Measurements from ENCODE around the gene ARGLU1.
"Not testable (repeated sequence)": the region's sequence is repeated elsewhere in the genome, so short reads cannot be mapped to it uniquely, and the experiment has no call there.

Gene ARGLU1, protein sequence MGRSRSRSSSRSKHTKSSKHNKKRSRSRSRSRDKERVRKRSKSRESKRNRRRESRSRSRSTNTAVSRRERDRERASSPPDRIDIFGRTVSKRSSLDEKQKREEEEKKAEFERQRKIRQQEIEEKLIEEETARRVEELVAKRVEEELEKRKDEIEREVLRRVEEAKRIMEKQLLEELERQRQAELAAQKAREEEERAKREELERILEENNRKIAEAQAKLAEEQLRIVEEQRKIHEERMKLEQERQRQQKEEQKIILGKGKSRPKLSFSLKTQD

GRCh38 chr13:106567474-106568298 is at the start of gene ARGLU1:
Gene ARGLU1, minus strand, starts transcription at chr13:106568137. Its CDS starts 218 bp downstream, at chr13:106567919.
- no peaks in the 10 kb centered on the region for H3K9me3 Mint-ChIP-seq
- H3K27me3 Mint-ChIP-seq (ENCODE audit: low read depth): no peaks in the 10 kb centered on the region
- H3K4me1 Mint-ChIP-seq (ENCODE audit: low read depth): peaks cover 42% of the 10 kb centered on the region
- H3K27ac Mint-ChIP-seq: peak within 1 kb of the TSS; percentile 91
- peak within 1 kb of the TSS; percentile 93 for H3K4me3 Mint-ChIP-seq
- peaks cover 3% of the 10 kb centered on the region for H3K36me3 Mint-ChIP-seq (ENCODE audit: low read depth)

DNA sequence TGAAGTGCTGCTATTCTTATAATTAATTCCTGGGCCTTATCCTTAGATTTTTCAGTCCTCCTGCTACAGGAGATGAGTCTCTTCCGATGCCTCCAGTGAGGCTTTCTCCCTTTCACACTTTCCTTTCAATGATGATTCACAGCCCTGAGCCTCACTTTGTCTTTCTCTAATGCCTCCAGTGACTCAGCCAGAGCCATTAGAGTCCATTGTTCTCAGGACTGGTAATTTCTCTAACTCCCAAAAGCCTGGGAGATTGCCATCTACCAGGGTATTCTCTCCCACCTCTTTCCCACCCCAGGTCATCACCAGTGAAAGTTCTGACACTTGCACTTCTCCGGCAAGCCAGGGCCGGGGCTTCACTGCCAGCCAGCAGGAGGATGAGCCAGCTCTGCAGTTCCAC is 49.6 kb upstream of the ARGLU1 start:
- no peaks in the 10 kb centered on the region for H3K9me3 Mint-ChIP-seq
- H3K27ac Mint-ChIP-seq: no peak overlapping the region
- H3K4me1 Mint-ChIP-seq (ENCODE audit: low read depth): peaks cover 2% of the 10 kb centered on the region
- peaks cover 17% of the 10 kb centered on the region for H3K27me3 Mint-ChIP-seq (ENCODE audit: low read depth)
- H3K4me3 Mint-ChIP-seq: no peak overlapping the region
- H3K36me3 Mint-ChIP-seq (ENCODE audit: low read depth): no peaks in the 10 kb centered on the region

DNA sequence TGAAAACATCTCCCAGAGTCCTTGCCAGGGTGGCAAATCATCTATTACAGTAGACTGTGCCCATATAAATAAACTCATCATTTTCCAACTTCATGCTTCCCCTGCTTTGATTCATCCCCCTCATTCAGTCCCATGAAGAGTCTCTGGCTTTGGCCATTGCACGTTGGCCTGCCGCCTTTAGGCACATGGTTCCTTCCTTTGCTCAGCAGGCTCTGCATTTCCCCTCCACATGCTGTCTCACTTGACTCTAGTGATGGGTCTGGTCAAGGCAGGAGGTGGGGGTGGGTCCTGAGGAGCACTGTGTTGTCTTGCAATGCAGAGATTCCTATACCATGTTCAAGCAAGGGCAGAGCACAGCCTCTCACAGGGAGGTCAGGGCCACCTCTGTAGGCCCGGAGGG is 48.8 kb upstream of the ARGLU1 start:
- no peak overlapping the region for H3K27ac Mint-ChIP-seq
- peaks cover 11% of the 10 kb centered on the region for H3K27me3 Mint-ChIP-seq (ENCODE audit: low read depth)
- H3K4me3 Mint-ChIP-seq: no peak overlapping the region
- H3K9me3 Mint-ChIP-seq: no peaks in the 10 kb centered on the region
- H3K36me3 Mint-ChIP-seq (ENCODE audit: low read depth): no peaks in the 10 kb centered on the region
- H3K4me1 Mint-ChIP-seq (ENCODE audit: low read depth): peaks cover 2% of the 10 kb centered on the region

DNA sequence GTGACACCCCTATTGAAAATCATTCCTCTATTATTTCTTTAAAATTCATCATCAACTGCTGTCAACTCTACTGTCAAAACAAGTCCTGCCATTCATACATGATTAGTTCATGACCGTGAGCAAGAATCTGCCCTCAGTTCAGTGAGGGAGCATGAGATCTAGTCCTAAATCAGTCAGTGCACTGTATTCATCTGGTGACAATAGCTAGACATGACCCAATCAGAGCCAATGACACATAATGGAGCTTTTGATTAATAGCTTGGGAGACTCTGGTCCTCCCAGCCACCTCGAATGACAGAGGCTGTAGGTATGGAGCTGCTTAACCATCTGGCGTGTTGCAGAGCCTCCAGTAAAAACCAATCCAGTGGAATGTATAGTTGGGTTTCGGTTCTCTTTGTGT is 46.9 kb upstream of the ARGLU1 start:
- Mint-ChIP-seq H3K4me3 (no peak overlapping the region), H3K9me3 (no peaks in the 10 kb centered on the region), H3K4me1 (ENCODE audit: low read depth) (peaks cover 1% of the 10 kb centered on the region), H3K27me3 (ENCODE audit: low read depth) (peaks cover 4% of the 10 kb centered on the region), H3K36me3 (ENCODE audit: low read depth) (no peaks in the 10 kb centered on the region), H3K27ac (no peak overlapping the region)

DNA sequence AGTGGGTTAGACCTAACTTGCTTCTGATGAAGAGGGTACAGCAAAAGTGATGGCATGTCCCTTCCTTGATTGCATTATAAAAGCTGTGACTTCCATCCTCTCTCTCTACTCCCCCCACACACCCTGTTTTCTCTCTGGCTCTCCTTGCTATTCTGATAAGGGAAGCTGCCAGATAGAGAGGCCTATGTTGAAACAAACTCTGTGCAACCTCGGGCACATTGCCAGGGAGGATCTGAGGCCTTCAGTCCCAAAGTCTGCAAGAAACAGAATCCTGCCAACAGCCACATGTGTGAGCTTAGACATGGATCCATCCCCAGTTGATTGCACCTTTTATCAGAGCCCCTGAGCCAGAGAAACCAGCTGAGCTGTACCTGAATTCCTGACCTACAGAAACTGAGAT is 44.8 kb upstream of the ARGLU1 start:
- H3K27ac Mint-ChIP-seq: no peak overlapping the region
- H3K27me3 Mint-ChIP-seq (ENCODE audit: low read depth): peaks cover 4% of the 10 kb centered on the region
- H3K4me1 Mint-ChIP-seq (ENCODE audit: low read depth): no peaks in the 10 kb centered on the region
- no peaks in the 10 kb centered on the region for H3K9me3 Mint-ChIP-seq
- H3K4me3 Mint-ChIP-seq: no peak overlapping the region
- H3K36me3 Mint-ChIP-seq (ENCODE audit: low read depth): no peaks in the 10 kb centered on the region

GRCh38 chr13:106610486-106610885 is 42.5 kb upstream of the ARGLU1 start:
- no peaks in the 10 kb centered on the region for H3K4me1 Mint-ChIP-seq (ENCODE audit: low read depth)
- no peak overlapping the region for H3K27ac Mint-ChIP-seq
- no peak overlapping the region for H3K4me3 Mint-ChIP-seq
- no peaks in the 10 kb centered on the region for H3K36me3 Mint-ChIP-seq (ENCODE audit: low read depth)
- no peaks in the 10 kb centered on the region for H3K9me3 Mint-ChIP-seq
- H3K27me3 Mint-ChIP-seq (ENCODE audit: low read depth): peaks cover 8% of the 10 kb centered on the region

DNA sequence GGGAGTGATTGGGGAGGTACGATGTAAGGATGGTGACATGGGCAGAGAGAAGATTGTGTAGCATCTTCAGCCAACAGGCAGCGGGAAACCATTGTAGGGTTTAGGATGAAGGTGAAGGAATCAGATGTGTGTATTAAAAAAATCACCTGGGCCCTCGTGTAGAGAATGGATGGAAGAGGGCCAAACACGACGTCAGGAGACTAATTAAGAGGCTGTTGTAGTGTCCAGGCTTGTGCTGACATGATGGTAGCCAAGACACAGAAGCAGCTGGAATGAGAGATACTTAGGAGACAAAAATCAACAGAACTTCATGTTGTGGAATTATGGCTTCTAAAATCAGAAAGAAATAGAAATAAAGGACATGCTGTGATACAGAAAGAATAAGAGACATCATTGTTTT is 41.2 kb upstream of the ARGLU1 start:
- Mint-ChIP-seq H3K27ac (no peak overlapping the region), H3K4me1 (ENCODE audit: low read depth) (no peaks in the 10 kb centered on the region), H3K9me3 (no peaks in the 10 kb centered on the region), H3K36me3 (ENCODE audit: low read depth) (peaks cover under 1% of the 10 kb centered on the region), H3K27me3 (ENCODE audit: low read depth) (peaks cover 9% of the 10 kb centered on the region), H3K4me3 (no peak overlapping the region)

GRCh38 chr13:106603546-106603945 is 35.6 kb upstream of the ARGLU1 start:
- no peaks in the 10 kb centered on the region for H3K4me1 Mint-ChIP-seq (ENCODE audit: low read depth)
- peaks cover 4% of the 10 kb centered on the region for H3K9me3 Mint-ChIP-seq
- peaks cover 1% of the 10 kb centered on the region for H3K36me3 Mint-ChIP-seq (ENCODE audit: low read depth)
- no peak overlapping the region for H3K27ac Mint-ChIP-seq
- H3K4me3 Mint-ChIP-seq: no peak overlapping the region
- peaks cover 11% of the 10 kb centered on the region for H3K27me3 Mint-ChIP-seq (ENCODE audit: low read depth)

DNA sequence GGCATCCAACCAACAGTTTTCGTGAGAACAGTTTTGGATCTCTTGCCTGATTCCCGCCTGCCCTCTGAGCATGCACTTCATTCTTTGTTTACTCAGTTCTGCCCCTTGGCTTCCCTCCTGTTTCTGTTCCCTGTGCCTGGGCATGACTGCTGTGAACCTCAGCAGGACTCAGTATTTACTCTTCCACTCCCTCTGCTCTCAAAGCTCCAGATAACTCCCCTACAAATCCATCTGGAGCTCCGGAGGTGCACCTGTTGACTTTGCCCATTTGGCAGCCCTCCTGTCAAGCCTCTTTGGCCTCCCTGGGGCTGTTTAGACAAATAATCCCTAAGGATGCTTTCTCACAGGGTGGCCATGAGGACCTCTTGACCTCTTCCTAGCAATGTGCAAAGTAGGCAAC is 34.2 kb upstream of the ARGLU1 start:
- H3K27me3 Mint-ChIP-seq (ENCODE audit: low read depth): peaks cover 11% of the 10 kb centered on the region
- peaks cover 4% of the 10 kb centered on the region for H3K9me3 Mint-ChIP-seq
- H3K36me3 Mint-ChIP-seq (ENCODE audit: low read depth): peaks cover 1% of the 10 kb centered on the region
- H3K4me1 Mint-ChIP-seq (ENCODE audit: low read depth): no peaks in the 10 kb centered on the region
- H3K27ac Mint-ChIP-seq: no peak overlapping the region
- H3K4me3 Mint-ChIP-seq: no peak overlapping the region

- Mint-ChIP-seq H3K4me1 (ENCODE audit: low read depth) (no peaks in the 10 kb centered on the region), H3K4me3 (no peak overlapping the region), H3K27ac (no peak overlapping the region), H3K27me3 (ENCODE audit: low read depth) (peaks cover 11% of the 10 kb centered on the region), H3K9me3 (peaks cover 4% of the 10 kb centered on the region), H3K36me3 (ENCODE audit: low read depth) (peaks cover 1% of the 10 kb centered on the region)
Observed at GRCh38 chr13:106601489-106601888, 33.6 kb upstream of the ARGLU1 start.

- not testable (repeated sequence) for H3K4me1 Mint-ChIP-seq (ENCODE audit: low read depth); H3K27me3 Mint-ChIP-seq (ENCODE audit: low read depth); H3K27ac Mint-ChIP-seq; H3K36me3 Mint-ChIP-seq (ENCODE audit: low read depth); H3K4me3 Mint-ChIP-seq; H3K9me3 Mint-ChIP-seq
Observed at GRCh38 chr13:106600798-106601135, 32.8 kb upstream of the ARGLU1 start.

GRCh38 chr13:106599875-106600797 is 32.2 kb upstream of the ARGLU1 start:
- peaks cover 1% of the 10 kb centered on the region for H3K36me3 Mint-ChIP-seq (ENCODE audit: low read depth)
- H3K9me3 Mint-ChIP-seq: peaks cover 4% of the 10 kb centered on the region
- H3K4me1 Mint-ChIP-seq (ENCODE audit: low read depth): no peaks in the 10 kb centered on the region
- H3K4me3 Mint-ChIP-seq: no peak overlapping the region
- H3K27ac Mint-ChIP-seq: no peak overlapping the region
- peaks cover 6% of the 10 kb centered on the region for H3K27me3 Mint-ChIP-seq (ENCODE audit: low read depth)

GRCh38 chr13:106597749-106598395 is 29.9 kb upstream of the ARGLU1 start:
- peaks cover 10% of the 10 kb centered on the region for H3K27me3 Mint-ChIP-seq (ENCODE audit: low read depth)
- H3K36me3 Mint-ChIP-seq (ENCODE audit: low read depth): no peaks in the 10 kb centered on the region
- no peaks in the 10 kb centered on the region for H3K9me3 Mint-ChIP-seq

DNA sequence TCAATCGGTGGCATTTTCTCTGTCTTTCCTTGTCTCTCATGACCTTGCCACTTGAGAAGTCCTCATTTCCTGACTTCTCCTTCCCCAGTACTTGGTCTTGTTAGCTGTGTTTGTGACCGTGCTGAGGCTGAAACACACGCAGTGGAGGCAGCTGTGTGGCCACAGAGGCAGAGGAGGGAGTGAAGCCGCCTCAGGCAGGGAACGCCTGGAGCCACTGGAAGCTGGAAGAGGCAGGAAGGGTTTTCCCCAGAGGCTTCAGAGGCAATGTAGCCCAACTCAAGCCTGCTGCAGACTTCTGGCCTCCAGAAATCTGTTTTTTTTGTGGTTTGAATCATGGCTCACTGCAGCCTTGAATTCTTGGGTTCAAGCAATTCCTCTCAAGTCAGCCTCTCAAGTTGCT is 29.2 kb upstream of the ARGLU1 start:
- no peak overlapping the region for H3K4me3 Mint-ChIP-seq
- H3K27ac Mint-ChIP-seq: no peak overlapping the region
- H3K4me1 Mint-ChIP-seq (ENCODE audit: low read depth): no peaks in the 10 kb centered on the region
- no peaks in the 10 kb centered on the region for H3K9me3 Mint-ChIP-seq
- H3K27me3 Mint-ChIP-seq (ENCODE audit: low read depth): peaks cover 7% of the 10 kb centered on the region
- no peaks in the 10 kb centered on the region for H3K36me3 Mint-ChIP-seq (ENCODE audit: low read depth)

More at GRCh38 chr13:106597749-106598395, 29.9 kb upstream of the ARGLU1 start:
- Mint-ChIP-seq H3K27ac (no peak overlapping the region), H3K4me1 (ENCODE audit: low read depth) (no peaks in the 10 kb centered on the region), H3K4me3 (no peak overlapping the region)
